Ovary (tissue), 9 donors: ENCODE results near the gene RNF166. TPM values are rescaled to one million over a fixed set of nuclear protein-coding genes. Genes with fewer than 3 reads are reported as not detected.
A peak's percentile ranks its signal among the peaks of the same experiment; 100 is the strongest.

Experiments
- DNase-seq, 5 donors: peaks; one replicate each; pipeline ENCODE4 v3.0.0-alpha.2; 2019 to 2020
- H3K27ac ChIP-seq, 2 donors: fragments of 200-600 bp; one replicate each; pipeline versions ENCODE4 v1.5.1 to v1.8.0; 2019 to 2022
- H3K27me3 ChIP-seq: fragments of 200-600 bp; one replicate; pipeline ENCODE4 v1.8.0; 2022
- H3K36me3 ChIP-seq: fragments of 200-600 bp; sonication (generic); one replicate; pipeline ENCODE4 v1.5.1; 2019
- H3K4me1 ChIP-seq: one replicate; pipeline ENCODE4 v1.8.1; 2013; ENCODE audit warnings: mild to moderate bottlenecking, moderate library complexity; ENCODE audit not compliant: insufficient read depth
- H3K4me3 ChIP-seq: fragments of 200-600 bp; sonication (generic); one replicate; pipeline ENCODE4 v1.5.1; 2017
- H3K9me3 ChIP-seq, 2 donors: fragments of 200-600 bp in 1 of 2; sonication (generic) in 1 of 2; one replicate each; pipeline versions ENCODE4 v1.5.1 to v1.8.1; 2013 to 2019; ENCODE audit warnings: mild to moderate bottlenecking in 1 of 2, moderate library complexity in 1 of 2
- EP300 ChIP-seq: sonication (generic); formaldehyde crosslinking; IDR thresholded peaks from one replicate; pipeline ENCODE4 v1.6.1; 2017; ENCODE audit warnings: antibody characterized with exemption
- POLR2A ChIP-seq: fragments of 450-650 bp; IDR thresholded peaks from one replicate; pipeline ENCODE4 v1.6.1; 2017; ENCODE audit warnings: antibody characterized with exemption, mild to moderate bottlenecking, moderate library complexity
- WGBS, 3 donors: extraction: QIAGEN DNeasy Blood & Tissue Kit in 1 of 3; methylation state at CpG; one replicate each; pipeline versions ENCODE4 v1.1.5 to v1.1.7; 2013 to 2017; 5-methylcytosine and 5-hydroxymethylcytosine counted together
- intact Hi-C, 4 donors: fragments of 100-400 bp; cut with DNase I; formaldehyde crosslinking; loops; one replicate each; pipeline versions ENCODE4 v1.11.0 to v1.15.1; 2022 to 2023
- polyA plus RNA-seq, 2 donors: library from polyadenylated mRNA; stranded (reverse); fragments of 200-250 nt in 1 of 2; fragments of 350-450 nt in 1 of 2; fragmentation: Illumina TruSeq in 1 of 2; extraction: RNeasy Lipid Tissue Mini Kit (QIAGEN cat#74804) in 1 of 2; gene quantifications; one replicate each; pipeline ENCODE4 v1.2.3, GENCODE V29; 2013 to 2014
- total RNA-seq, 7 donors: library from RNA; depleted of rRNA in 2 of 7; stranded (reverse); fragments of >200 nt in 2 of 7; fragmentation: NEBNext Ultra II Directional in 3 of 7; extraction: Animal tissue kit (Norgen Biotek cat#: 25700) in 3 of 7; gene quantifications; one replicate each; pipeline versions ENCODE4 v1.1.0 to v1.2.4, GENCODE V29; 2016 to 2023
- TF ChIP-seq, protein P1 (sequence below), 3 donors: fragments of 450-650 bp in 2 of 3; fragments of 200-600 bp in 1 of 3; IDR thresholded peaks; one replicate each; pipeline versions ENCODE4 v1.5.1 to v1.8.0; 2016 to 2022; ENCODE audit warnings: antibody characterized with exemption in 3 of 3, mild to moderate bottlenecking in 1 of 3
- donor health status: DM: no; HTN: no; CAD: no; lungs with moderate emphysema.
- donor health status: DM: no; HTN: no; CAD: no.
- donor health status: Bipolar disorder and iron deficiency.
- donor health status: DM: yes; HTN: yes; CAD: no.
- donor health status: DM: no; HTN: no; CAD: no.
- donor health status: DM: yes; HTN: yes; CAD: no.

RNF166 gene
- total and polyA plus RNA-seq, 9 donors: 4.7 to 26.5 (median 20.9) TPM

DNA sequence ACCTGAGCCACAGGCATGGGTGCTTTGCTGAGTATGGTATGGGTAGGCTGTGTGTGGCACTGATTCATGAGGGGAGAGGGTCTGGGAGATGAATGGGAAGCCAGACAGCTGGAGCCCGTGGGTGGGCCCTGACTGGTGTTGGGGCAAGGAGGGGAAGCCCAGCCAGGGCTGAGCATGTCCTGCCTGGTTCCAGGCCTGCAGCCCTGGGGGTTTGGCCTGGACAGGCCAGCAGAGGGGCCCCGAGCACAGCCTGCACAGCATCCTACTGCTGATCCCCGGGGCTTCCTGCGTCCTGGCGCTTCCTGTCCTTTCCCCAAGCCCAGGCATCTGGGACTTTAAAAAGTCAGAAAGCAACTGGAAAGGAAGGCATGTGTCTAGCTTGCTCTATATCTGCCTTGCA is 38.7 kb downstream of the RNF166 start:
- TF ChIP-seq EP300 (no peak), POLR2A (no peak)
- TF ChIP-seq, protein P1, sequence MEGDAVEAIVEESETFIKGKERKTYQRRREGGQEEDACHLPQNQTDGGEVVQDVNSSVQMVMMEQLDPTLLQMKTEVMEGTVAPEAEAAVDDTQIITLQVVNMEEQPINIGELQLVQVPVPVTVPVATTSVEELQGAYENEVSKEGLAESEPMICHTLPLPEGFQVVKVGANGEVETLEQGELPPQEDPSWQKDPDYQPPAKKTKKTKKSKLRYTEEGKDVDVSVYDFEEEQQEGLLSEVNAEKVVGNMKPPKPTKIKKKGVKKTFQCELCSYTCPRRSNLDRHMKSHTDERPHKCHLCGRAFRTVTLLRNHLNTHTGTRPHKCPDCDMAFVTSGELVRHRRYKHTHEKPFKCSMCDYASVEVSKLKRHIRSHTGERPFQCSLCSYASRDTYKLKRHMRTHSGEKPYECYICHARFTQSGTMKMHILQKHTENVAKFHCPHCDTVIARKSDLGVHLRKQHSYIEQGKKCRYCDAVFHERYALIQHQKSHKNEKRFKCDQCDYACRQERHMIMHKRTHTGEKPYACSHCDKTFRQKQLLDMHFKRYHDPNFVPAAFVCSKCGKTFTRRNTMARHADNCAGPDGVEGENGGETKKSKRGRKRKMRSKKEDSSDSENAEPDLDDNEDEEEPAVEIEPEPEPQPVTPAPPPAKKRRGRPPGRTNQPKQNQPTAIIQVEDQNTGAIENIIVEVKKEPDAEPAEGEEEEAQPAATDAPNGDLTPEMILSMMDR (IDR thresholded peaks at IDR 0.05): no peak
- H3K4me3 ChIP-seq: no peak overlapping the region
- DNase-seq: no peak
- no peak overlapping the region for H3K27ac ChIP-seq
- H3K4me1 ChIP-seq: no peaks in the 10 kb centered on the region
- H3K36me3 ChIP-seq: no peaks in the 10 kb centered on the region
- no peaks in the 10 kb centered on the region for H3K27me3 ChIP-seq
- WGBS, 3 donors: 74 to 77% (median 76%) methylated on average over 5 of the region's 5 CpGs
- intact Hi-C loops: no loop called here
- no peaks in the 10 kb centered on the region for H3K9me3 ChIP-seq

- Histone ChIP-seq H3K4me1 (peaks cover 3% of the 10 kb centered on the region), H3K9me3 (no peaks in the 10 kb centered on the region), H3K36me3 (no peaks in the 10 kb centered on the region), H3K4me3 (no peak overlapping the region), H3K27me3 (no peaks in the 10 kb centered on the region), H3K27ac (no peak overlapping the region)
- DNase-seq: no peak
- intact Hi-C loops: no loop called here
- TF ChIP-seq EP300 (no peak), POLR2A (no peak)
- TF ChIP-seq, protein P1 (IDR thresholded peaks at IDR 0.05): no peak
- 94 to 98% (median 96%) methylated on average over 3 of the region's 3 CpGs for WGBS, 3 donors
These were observed 40.6 kb downstream of the RNF166 start for GRCh38 chr16:88665570-88665969.

DNA sequence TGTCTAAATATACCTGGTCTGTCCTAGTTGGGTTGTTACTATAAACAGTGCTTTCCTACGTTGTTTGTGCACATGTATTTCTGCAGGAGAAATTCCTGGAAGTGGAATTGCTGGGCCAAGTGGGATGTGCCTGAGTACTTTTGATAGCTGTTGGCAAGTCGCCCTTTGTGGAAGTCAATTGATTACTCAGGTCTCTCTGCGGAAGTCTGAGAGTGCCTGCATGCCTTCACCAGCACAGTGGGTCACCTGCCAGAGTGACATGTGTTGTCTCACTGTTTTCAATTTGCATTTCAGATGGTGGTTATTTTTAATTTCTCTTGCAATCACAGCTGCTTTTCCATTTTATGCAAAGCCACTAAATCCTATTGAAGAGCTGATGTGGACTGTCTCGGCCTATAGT is 41.1 kb downstream of the RNF166 start:
- Histone ChIP-seq H3K27me3 (no peaks in the 10 kb centered on the region), H3K4me3 (no peak overlapping the region), H3K4me1 (peaks cover 3% of the 10 kb centered on the region), H3K36me3 (no peaks in the 10 kb centered on the region), H3K27ac (no peak overlapping the region), H3K9me3 (no peaks in the 10 kb centered on the region)
- intact Hi-C loops: no loop called here
- no peak for DNase-seq
- 62 to 63% (median 62%) methylated on average over 4 of the region's 4 CpGs for WGBS, 3 donors
- TF ChIP-seq EP300 (no peak), POLR2A (no peak)

DNA sequence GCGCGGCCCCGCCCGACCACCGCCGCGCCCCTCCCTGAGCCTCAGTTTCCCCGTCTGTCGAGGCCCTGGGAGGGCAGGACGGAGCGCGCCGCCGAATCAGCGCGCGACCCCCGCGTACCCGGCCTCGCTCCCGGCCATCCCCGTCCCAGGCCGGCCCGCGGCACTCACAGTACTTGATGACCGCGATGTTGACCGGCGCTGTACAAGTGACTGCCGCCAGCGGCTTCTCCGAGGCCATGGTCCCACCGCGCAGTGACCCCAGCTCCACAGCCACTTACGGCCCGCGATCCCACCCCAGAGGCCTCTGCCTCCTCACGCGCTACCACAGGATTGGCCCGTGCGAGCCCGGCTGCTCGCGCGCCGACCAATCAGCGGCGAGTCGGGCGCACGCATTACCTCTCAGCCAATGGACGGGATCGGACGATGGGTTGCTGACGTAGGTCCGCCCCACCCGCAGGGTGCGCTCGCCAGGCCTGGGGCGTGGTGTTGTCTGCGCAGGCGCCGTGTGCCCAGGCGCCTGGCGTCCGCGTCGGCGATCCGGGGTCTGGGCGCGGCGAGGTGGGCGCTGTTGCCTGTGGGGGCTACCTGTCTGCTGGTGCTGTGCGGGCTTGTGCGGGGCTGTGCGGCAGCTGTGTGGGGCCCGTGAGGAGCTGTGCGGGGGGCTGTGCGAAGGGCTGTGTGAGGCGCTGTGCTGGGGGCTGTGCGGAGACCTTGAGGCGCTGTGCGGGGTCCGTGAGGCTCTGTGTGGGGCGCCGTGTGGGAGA is 43.2 kb downstream of the RNF166 start, which contains the start of gene MVD:
MVD (minus strand) TSS at position 249 of the 764 bp plus-strand sequence; CDS start at position 238, 11 bp downstream.
- peak; percentile 96 to 97 (median 96) for DNase-seq
- TF ChIP-seq, protein P1 (IDR thresholded peaks at IDR 0.05): peak in 1 of 3 donors; percentile 31
- TF ChIP-seq EP300 (no peak), POLR2A (peak; percentile 63)
- peak within 1 kb of the TSS in 1 of 2 donors; percentile 35 for H3K27ac ChIP-seq
- no peaks in the 10 kb centered on the region for H3K9me3 ChIP-seq
- intact Hi-C loops: no loop called here
- no peaks in the 10 kb centered on the region for H3K27me3 ChIP-seq
- peak within 1 kb of the TSS; percentile 70 for H3K4me3 ChIP-seq
- H3K4me1 ChIP-seq: peaks cover 3% of the 10 kb centered on the region
- H3K36me3 ChIP-seq: no peaks in the 10 kb centered on the region
- WGBS, 3 donors: 0 to 1% (median 0%) methylated on average over 60 to 88 of the region's 88 CpGs
